Stimulated activated CD8-positive, alpha-beta memory T cell treated with anti-CD3 and anti-CD28 coated beads, Interleukin-15, amount 100 ng/mL, for 48 hours (primary cell): ENCODE data around the gene HIF1AN.
A peak's percentile ranks its signal among the peaks of the same experiment; 100 is the strongest.

Experiments
- DNase-seq, 2 donors: peaks; one replicate each; pipeline ENCODE4 v3.0.0-alpha.2; 2020; ENCODE audit warnings: low read depth in 2 of 2

Gene HIF1AN

GRCh38 chr10:100535715-100536353 is at the start of gene HIF1AN:
TSS of gene HIF1AN (plus strand) at chr10:100535943. CDS start at chr10:100535959, 16 bp downstream.
- peak; percentile 77 to 78 for DNase-seq

GRCh38 chr10:100487529-100487928 is 48.2 kb upstream of the HIF1AN start:
- no peak for DNase-seq

GRCh38 chr10:100489396-100489795 is 46.3 kb upstream of the HIF1AN start:
- no peak for DNase-seq

- no peak for DNase-seq
Measured at GRCh38 chr10:100490531-100490930, 45.2 kb upstream of the HIF1AN start.

GRCh38 chr10:100496567-100496966 is 39.2 kb upstream of the HIF1AN start:
- no peak for DNase-seq

GRCh38 chr10:100498059-100498458 is 37.7 kb upstream of the HIF1AN start:
- no peak for DNase-seq

GRCh38 chr10:100501423-100501822 is 34.3 kb upstream of the HIF1AN start:
- no peak for DNase-seq

- no peak for DNase-seq
Measured at GRCh38 chr10:100502926-100503494, 32.7 kb upstream of the HIF1AN start.

- no peak for DNase-seq
Measured at GRCh38 chr10:100504096-100504495, 31.6 kb upstream of the HIF1AN start.

GRCh38 chr10:100505164-100505563 is 30.6 kb upstream of the HIF1AN start:
- no peak for DNase-seq

- no peak for DNase-seq
Measured at GRCh38 chr10:100506596-100507356, 29.0 kb upstream of the HIF1AN start.

- DNase-seq, result no peak
Measured at GRCh38 chr10:100507357-100507732, 28.4 kb upstream of the HIF1AN start.

GRCh38 chr10:100508266-100508665 is 27.5 kb upstream of the HIF1AN start:
- no peak for DNase-seq

GRCh38 chr10:100508691-100509150 is 27.0 kb upstream of the HIF1AN start:
- no peak for DNase-seq

- peak; percentile 47 to 53 for DNase-seq
Measured at GRCh38 chr10:100509241-100509840, 26.4 kb upstream of the HIF1AN start.

- DNase-seq, result peak; percentile 45 to 67
Measured at GRCh38 chr10:100510533-100511308, 25.0 kb upstream of the HIF1AN start.

GRCh38 chr10:100515612-100516011 is 20.1 kb upstream of the HIF1AN start:
- no peak for DNase-seq

- DNase-seq, result no peak
Measured at GRCh38 chr10:100516847-100517246, 18.9 kb upstream of the HIF1AN start.

- no peak for DNase-seq
Measured at GRCh38 chr10:100518761-100519241, 16.9 kb upstream of the HIF1AN start.

- no peak for DNase-seq
Measured at GRCh38 chr10:100519311-100520051, 16.3 kb upstream of the HIF1AN start, which contains the start of gene SEC31B. TSS of gene SEC31B (minus strand) at chr10:100519861. CDS start at chr10:100516952, 2,909 bp downstream.

- DNase-seq, result no peak
Measured at GRCh38 chr10:100520811-100521210, 14.9 kb upstream of the HIF1AN start.
